ENCODE measurements around the gene BSDC1. TPM values are rescaled to one million over a fixed set of nuclear protein-coding genes. Genes with fewer than 3 reads are reported as not detected.

BSDC1 gene, protein sequence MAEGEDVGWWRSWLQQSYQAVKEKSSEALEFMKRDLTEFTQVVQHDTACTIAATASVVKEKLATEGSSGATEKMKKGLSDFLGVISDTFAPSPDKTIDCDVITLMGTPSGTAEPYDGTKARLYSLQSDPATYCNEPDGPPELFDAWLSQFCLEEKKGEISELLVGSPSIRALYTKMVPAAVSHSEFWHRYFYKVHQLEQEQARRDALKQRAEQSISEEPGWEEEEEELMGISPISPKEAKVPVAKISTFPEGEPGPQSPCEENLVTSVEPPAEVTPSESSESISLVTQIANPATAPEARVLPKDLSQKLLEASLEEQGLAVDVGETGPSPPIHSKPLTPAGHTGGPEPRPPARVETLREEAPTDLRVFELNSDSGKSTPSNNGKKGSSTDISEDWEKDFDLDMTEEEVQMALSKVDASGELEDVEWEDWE
- total RNA-seq: 60.4 and 65.8 TPM in 2 replicates

DNA sequence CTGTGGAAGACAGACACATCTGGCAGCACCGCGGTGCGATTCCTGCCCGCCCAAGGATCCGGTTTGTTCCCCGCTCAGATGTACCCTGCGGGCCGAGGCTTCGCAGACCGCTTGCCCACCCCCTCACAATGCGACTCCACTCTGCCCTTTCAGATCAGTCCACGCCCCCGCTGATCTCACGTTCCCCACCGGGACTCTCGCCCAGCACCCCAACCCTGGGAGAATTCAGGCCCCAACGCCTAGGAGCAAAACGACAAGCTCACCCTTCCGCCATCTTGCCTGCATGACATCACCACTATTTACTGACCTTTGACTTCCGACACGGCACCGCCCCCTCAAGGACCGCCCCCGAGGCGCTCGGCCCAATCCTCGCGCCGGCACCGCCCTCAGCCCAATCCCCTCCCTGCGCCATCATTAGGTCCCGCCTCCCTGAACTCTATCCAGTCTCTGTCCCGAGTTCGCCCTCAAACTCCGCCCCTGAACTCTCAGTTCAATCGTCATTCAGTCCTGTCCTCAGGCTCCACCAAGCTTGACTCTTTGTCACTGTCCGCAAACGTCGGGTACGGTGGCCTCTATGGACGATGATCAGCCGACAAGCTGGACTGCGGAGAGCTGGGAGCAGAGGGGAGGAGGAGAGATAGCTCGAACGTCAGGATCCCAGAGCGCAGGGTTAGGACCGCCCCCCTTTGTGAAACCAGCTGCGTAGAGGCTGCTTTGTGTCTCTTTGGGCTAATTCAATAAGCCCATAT, at the start of gene BSDC1:
Gene BSDC1 (minus strand): TSS at position 301 of the 749 bp plus-strand sequence. CDS start 27 bp downstream, at position 274.

DNA sequence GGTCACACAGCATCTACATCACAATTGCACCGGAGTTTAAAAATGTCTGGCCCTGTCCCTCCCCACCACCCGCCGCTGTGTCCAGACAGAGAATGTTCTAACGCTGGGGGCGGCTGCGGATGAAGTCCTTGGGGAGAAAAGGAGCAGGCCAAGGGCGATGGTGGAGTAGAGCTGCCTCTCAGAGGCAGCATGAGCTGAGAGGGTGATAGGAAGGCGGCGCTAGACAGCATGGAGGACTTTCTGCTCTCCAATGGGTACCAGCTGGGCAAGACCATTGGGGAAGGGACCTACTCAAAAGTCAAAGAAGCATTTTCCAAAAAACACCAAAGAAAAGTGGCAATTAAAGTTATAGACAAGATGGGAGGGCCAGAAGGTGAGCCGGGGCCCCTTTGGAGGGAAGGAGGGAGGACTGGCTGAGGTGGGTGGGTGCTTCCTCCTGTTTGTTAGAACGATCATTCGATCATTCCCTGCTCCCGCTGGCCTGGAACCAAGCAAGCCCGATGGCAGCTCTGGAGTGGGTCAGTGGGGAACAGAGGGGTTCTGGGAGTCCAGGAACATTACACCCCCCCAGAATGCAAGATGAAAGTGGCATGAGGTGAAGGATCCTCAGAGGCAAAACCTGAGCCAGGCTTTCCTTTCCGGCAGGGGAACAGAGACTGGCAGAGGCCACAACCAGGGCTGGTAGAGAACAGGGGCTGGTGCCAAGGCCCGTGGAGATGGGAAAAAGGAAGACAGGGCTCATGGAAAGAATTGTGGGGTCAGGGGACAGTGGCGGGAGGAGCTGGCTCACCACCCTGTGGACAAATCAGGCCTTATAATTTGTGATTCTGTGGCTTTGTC, 31.5 kb downstream of the BSDC1 start, which contains the start of the genes FAM229A and TSSK3:
Gene FAM229A (minus strand): TSS at position 12 of the 840 bp plus-strand sequence. CDS start 394 bp downstream, outside the sequence.
Gene TSSK3 (plus strand): TSS at position 66 of the 840 bp plus-strand sequence. CDS start 163 bp downstream, at position 229.

DNA sequence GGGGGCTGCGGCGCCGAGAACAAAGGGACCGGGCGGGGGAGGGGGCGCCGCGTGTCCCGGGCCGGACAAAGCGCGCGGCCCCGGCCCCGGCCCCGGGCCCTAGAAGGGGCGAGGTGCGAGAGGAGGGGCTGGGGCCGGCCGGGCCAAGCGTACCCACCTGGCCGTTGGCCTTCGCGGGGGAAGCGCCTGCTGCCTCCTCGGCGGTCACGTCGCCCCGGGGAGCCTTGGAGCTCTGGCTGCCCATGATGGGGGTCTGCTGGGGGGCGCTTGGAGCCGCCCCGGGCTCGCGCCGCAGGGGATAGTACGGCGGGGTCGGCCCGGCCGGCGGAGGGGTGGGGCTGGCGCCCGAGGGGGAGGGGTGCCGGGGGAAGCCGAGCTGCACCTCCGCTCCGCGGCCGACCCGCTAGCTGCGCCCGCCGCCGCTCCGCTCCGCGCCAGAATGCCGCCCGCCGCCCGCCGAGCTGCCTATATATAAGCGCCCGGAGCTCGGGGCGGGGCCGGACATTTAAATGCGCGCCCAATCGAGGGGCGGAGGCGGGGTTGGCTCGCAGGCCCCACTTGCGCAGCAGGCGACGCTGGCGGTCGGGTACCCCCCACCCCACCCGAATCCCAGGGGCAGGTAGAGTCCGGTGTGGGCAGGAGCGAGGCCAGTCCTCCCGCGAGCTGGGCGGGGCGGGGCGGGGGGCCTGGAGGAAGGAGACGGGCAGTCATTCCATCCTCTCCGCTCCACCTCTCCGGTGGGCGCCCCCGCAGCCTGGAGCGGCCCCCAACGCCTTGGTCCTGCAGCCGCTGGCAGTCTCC, 58.3 kb downstream of the BSDC1 start, which contains the start of gene MARCKSL1:
Gene MARCKSL1 (minus strand): TSS at position 444 of the 801 bp plus-strand sequence. CDS start 200 bp downstream, at position 244.

Other genes with a start within 250 kb of the BSDC1 start
- 93.1 and 95.1 TPM in 2 replicates for gene TXLNA, start 214.8 kb downstream of the BSDC1 start, total RNA-seq
- 11.8 and 12.4 TPM in 2 replicates for gene CCDC28B, start 193.8 kb downstream of the BSDC1 start, total RNA-seq
- 1.3 and 1.8 TPM in 2 replicates for gene IQCC, start 188.8 kb downstream of the BSDC1 start, total RNA-seq
- gene DCDC2B, start 185.4 kb downstream of the BSDC1 start, total RNA-seq: not detected in 2 replicates
- 18.0 and 18.6 TPM in 2 replicates for gene TMEM234, start 172.1 kb downstream of the BSDC1 start, total RNA-seq
- gene EIF3I, start 172.0 kb downstream of the BSDC1 start, total RNA-seq: 309 and 330 TPM in 2 replicates
- gene FAM167B, start 147.2 kb downstream of the BSDC1 start, total RNA-seq: 1.3 and 2.9 TPM in 2 replicates
- gene LCK, start 143.2 kb downstream of the BSDC1 start, total RNA-seq: not detected in 2 replicates
- gene HDAC1, start 102.4 kb downstream of the BSDC1 start, total RNA-seq: 101 TPM in 2 replicates
- 173 and 204 TPM in 2 replicates for gene MARCKSL1, start 58.2 kb downstream of the BSDC1 start, total RNA-seq
- 1.8 and 2.0 TPM in 2 replicates for gene FAM229A, start 32.0 kb downstream of the BSDC1 start, total RNA-seq
- gene TSSK3, start 31.9 kb downstream of the BSDC1 start, total RNA-seq: 0.19 and 0.98 TPM in 2 replicates
- gene ZBTB8B, start 70.6 kb upstream of the BSDC1 start, total RNA-seq: under 0.01 TPM in 2 replicates
- gene ZBTB8A, start 145.0 kb upstream of the BSDC1 start, total RNA-seq: 8.6 and 9.1 TPM in 2 replicates

Data from vein endothelial cell (primary cell).